ENCODE measurements around the gene GPD1. TPM values are rescaled to one million over a fixed set of nuclear protein-coding genes. Genes with fewer than 3 reads are reported as not detected.
A peak's percentile ranks its signal among the peaks of the same experiment; 100 is the strongest.

Gene GPD1
- total and polyA plus RNA-seq, 9 of the 15 experiments (the other 6 are each of a cell fraction or from before 2014, with no cell fraction given) = 0.13 to 1.00 (median 0.55) TPM

- peak; percentile 31; the same call in 1 of the 2 replicates for TF ChIP-seq VEZF1 (CRISPR knock-in tag; IDR thresholded peaks at IDR 0.05)
- peak; percentile 30; the same call in 1 of the 2 replicates for TF ChIP-seq RB1 (IDR thresholded peaks at IDR 0.05; ENCODE audit: low read depth)
- TF ChIP-seq, protein P1, sequence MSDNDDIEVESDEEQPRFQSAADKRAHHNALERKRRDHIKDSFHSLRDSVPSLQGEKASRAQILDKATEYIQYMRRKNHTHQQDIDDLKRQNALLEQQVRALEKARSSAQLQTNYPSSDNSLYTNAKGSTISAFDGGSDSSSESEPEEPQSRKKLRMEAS (CRISPR knock-in tag; IDR thresholded peaks at IDR 0.05) = peak; percentile 60
- TF ChIP-seq, protein P2, sequence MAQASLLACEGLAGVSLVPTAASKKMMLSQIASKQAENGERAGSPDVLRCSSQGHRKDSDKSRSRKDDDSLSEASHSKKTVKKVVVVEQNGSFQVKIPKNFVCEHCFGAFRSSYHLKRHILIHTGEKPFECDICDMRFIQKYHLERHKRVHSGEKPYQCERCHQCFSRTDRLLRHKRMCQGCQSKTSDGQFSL (CRISPR knock-in tag; IDR thresholded peaks at IDR 0.05) = 0 out of 2 replicates have a peak, but pooled peaks have one; percentile 55
- TF ChIP-seq, protein P2 (tag; IDR thresholded peaks at IDR 0.05) = no peak
- TF ChIP-seq HBP1 (CRISPR knock-in tag; IDR thresholded peaks at IDR 0.05) = no peak
- no peak for TF ChIP-seq FOXJ3 (CRISPR knock-in tag; IDR thresholded peaks at IDR 0.05)
- TF ChIP-seq SREBF2 (CRISPR knock-in tag; IDR thresholded peaks at IDR 0.05) = no peak
- TF ChIP-seq, protein P3, sequence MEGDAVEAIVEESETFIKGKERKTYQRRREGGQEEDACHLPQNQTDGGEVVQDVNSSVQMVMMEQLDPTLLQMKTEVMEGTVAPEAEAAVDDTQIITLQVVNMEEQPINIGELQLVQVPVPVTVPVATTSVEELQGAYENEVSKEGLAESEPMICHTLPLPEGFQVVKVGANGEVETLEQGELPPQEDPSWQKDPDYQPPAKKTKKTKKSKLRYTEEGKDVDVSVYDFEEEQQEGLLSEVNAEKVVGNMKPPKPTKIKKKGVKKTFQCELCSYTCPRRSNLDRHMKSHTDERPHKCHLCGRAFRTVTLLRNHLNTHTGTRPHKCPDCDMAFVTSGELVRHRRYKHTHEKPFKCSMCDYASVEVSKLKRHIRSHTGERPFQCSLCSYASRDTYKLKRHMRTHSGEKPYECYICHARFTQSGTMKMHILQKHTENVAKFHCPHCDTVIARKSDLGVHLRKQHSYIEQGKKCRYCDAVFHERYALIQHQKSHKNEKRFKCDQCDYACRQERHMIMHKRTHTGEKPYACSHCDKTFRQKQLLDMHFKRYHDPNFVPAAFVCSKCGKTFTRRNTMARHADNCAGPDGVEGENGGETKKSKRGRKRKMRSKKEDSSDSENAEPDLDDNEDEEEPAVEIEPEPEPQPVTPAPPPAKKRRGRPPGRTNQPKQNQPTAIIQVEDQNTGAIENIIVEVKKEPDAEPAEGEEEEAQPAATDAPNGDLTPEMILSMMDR (IDR thresholded peaks at IDR 0.05 in 2 of 3, conservative IDR thresholded peaks at IDR 0.05 in 1 of 3; ENCODE audit: insufficient read depth in 2 of 3, low read depth in 1 of 3, low read length in 3 of 3) = 0 out of 6 replicates have a peak, but pooled peaks of 1 of the 3 experiments have one; percentile 10
Measured at GRCh38 chr12:50057000-50057841, 46.6 kb upstream of the GPD1 start, which contains the start of gene ASIC1 (continued).
